T1000 (cell line): ENCODE results near the gene BARHL2.

Experiments
- DNase-seq: peaks from one replicate; lab custom pipeline; 2025; ENCODE audit warnings: mixed read lengths; lab: John Stamatoyannopoulos, UW

BARHL2 gene

GRCh38 chr1:90710579-90711536 lies 6.2 kb downstream of the BARHL2 start:
- no peak for DNase-seq

GRCh38 chr1:90709535-90709934 lies 7.6 kb downstream of the BARHL2 start:
- DNase-seq = no peak

- DNase-seq = no peak
Measured at GRCh38 chr1:90708826-90709225, 8.3 kb downstream of the BARHL2 start.

GRCh38 chr1:90708236-90708786 lies 8.8 kb downstream of the BARHL2 start:
- DNase-seq = no peak

GRCh38 chr1:90707363-90707710 lies 9.8 kb downstream of the BARHL2 start:
- DNase-seq = peak; percentile 48

- DNase-seq = no peak
Measured at GRCh38 chr1:90706437-90707362, 10.4 kb downstream of the BARHL2 start.

- no peak for DNase-seq
Measured at GRCh38 chr1:90705956-90706355, 11.1 kb downstream of the BARHL2 start.

- no peak for DNase-seq
Measured at GRCh38 chr1:90704817-90705216, 12.3 kb downstream of the BARHL2 start.

- DNase-seq = no peak
Measured at GRCh38 chr1:90694846-90695245, 22.3 kb downstream of the BARHL2 start.

GRCh38 chr1:90687747-90688146 lies 29.4 kb downstream of the BARHL2 start:
- DNase-seq = no peak

GRCh38 chr1:90675161-90675847 lies 41.8 kb downstream of the BARHL2 start:
- DNase-seq = no peak

GRCh38 chr1:90671741-90672140 lies 45.4 kb downstream of the BARHL2 start:
- DNase-seq = no peak

GRCh38 chr1:90671251-90671650 lies 45.9 kb downstream of the BARHL2 start:
- no peak for DNase-seq
